NCI-H2081 (cell line): ENCODE data around the gene RANBP3.
A peak's percentile ranks its signal among the peaks of the same experiment; 100 is the strongest.
"Not testable (repeated sequence)": the region's sequence is repeated elsewhere in the genome, so short reads cannot be mapped to it uniquely, and the experiment has no call there.

ENCODE experiments used
- DNase-seq, 2 experiments: peaks; one replicate each; lab custom pipeline; 2025; lab: John Stamatoyannopoulos, UW

Gene RANBP3

DNA sequence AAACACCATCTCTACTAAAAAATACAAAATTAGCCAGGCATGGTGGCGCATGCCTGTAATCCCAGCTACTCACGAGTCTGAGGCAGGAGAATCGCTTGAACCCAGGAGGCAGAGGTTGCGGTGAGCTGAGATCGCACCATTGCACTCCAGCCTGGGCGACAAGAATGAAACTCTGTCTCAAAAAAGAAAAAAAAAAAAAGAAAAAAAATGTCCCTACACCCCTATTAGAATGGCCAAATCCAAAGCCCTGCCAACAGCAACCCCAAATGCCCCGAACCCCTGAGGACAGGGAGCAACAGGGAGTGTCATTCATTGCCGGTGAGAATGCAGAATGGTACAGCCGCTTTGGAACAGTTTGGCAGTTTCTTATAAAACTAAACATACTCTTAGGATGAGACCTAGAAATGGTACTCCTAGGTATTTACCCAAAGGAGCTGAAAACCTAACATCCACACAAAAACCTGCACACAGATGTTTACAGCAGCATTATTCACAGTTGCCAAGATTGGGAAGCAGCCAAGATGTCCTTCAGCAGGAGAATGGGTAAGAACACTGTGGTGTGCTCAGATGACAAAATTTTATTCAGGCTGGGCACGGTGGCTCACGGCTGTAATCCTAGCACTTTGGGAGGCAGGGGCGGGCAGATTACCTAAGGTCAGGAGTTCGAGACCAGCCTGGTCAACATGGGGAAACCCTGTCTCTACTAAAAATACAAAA, 94.6 kb downstream of the RANBP3 start:
- not testable (repeated sequence) for DNase-seq

DNA sequence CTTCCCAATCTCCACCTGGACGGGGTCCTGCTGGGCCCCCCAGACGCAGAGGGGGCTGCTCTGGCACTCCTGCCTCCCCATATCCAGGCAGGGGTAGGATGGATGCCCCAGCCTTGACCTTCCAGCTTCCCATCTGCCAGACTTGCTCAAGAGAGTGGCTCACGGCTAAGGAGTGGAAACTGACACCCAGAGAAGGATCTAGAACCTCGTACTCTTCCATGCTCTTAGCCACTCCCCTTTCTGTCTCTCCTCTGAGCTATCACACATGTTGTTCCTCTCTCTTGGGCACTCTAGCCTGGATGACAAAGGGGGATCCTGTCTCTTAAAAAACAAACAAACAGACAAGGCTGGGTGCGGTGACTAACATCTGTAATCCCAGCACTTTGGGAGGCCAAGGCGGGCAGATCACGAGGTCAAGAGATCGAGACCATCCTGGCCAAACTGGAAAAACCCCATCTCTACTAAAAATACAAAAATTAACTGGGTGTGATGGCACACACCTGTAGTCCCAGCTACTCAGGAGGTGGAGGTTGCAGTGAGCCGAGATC, 95.4 kb downstream of the RANBP3 start:
- DNase-seq: no peak

GRCh38 chr19:5881543-5882299, 96.2 kb downstream of the RANBP3 start:
- DNase-seq: peak; percentile 16 to 64

- no peak for DNase-seq
Measured at GRCh38 chr19:5880604-5881078, 97.3 kb downstream of the RANBP3 start.

DNA sequence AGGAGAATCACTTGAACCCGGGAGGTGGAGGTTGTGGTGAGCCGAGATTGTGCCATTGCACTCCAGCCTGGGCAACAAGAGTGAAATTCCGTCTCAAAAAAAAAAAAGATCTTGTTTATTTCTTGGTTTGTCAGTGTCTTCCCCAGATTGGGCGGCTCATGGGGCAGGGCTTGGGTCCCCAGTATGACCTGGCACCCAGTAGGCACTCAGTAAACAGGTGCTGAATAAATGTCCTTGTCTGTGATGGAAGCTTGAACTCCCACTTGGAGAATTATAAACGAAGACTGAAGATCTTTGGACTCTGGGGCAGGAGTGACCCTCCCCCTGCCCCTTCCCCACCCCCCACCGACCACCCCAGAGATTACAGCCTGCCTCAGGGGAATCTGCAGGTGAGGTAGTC, 97.7 kb downstream of the RANBP3 start:
- no peak for DNase-seq

GRCh38 chr19:5877882-5878281, 100.1 kb downstream of the RANBP3 start:
- DNase-seq: no peak

DNA sequence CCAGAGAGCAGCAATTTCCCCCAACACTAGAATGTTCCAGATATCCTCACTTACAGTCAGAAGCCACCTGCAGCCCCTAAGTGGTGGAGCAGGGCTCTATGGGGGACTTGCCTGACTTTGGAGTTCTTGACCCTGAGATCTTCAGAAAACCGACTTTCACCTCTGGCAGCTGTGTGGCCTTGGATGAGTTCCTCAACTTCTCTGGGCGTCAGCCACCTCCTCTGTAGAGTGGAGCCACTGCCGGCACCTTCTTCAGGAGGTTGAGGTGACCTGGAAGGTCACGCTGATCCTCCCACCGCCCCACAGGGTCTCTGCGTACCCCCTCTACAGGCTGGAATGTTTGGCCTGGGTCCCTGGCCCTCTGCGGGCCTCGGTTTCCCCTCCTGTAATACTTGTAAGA, 100.5 kb downstream of the RANBP3 start:
- DNase-seq: no peak

GRCh38 chr19:5874496-5874895, 103.4 kb downstream of the RANBP3 start:
- not testable (repeated sequence) for DNase-seq

DNA sequence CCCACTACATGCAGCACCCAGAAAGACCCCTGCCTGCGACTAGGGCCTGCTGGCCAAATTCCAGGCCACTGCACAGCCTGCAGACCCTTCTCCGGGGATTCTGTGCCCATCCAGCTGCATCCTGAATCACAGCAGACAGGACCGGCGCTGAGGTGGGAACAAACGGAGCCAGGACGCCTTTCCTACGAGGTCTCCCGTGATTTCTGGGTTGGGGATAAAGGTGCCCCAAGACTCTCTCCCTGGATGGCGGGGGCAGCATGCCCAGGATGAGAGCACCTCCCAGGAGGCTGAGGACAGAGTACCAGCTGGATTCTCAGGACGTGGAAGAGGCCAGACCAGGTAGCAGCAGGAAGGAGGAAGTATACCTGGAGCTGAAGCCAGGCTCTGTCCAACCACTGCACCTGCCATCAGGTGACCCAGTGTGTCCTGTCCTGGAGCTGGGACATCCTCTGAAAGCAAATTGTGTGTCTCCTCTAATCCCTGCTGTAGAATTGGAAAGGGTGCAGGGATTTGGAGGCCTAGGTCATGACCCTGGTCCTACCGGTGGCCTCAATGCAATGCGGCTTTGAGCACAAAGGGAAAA, 104.2 kb downstream of the RANBP3 start:
- no peak for DNase-seq

- no peak for DNase-seq
Measured at GRCh38 chr19:5870986-5871394, 107.0 kb downstream of the RANBP3 start.

GRCh38 chr19:5867201-5868136, 110.5 kb downstream of the RANBP3 start:
- no peak for DNase-seq
